ENCODE data around the gene CTRB2.

DNA sequence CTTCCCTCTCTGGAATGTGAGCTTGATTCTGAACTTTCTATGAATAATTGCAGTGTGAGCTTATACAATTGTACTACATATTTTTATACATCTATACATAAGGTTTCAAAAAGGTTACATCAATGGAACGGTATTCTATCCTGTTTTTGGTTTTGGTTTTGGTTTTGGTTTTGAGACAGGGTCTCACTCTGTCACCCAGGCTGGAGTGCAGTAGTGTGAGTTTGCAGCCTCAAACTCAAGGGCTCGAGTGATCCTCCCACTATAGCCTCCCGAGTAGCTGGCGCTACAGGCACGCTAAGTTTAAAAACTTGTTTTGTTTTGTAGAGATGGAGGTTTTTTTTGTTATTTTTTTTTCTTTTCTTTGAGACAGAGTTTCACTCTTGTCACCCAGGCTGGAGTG, 12.9 kb upstream of the CTRB2 start:
- no peak for TF ChIP-seq ARNT (IDR thresholded peaks at IDR 0.05)
- no peak for TF ChIP-seq SP1 (IDR thresholded peaks at IDR 0.05)
- no peak for TF ChIP-seq FOXA1 (IDR thresholded peaks at IDR 0.05)
- TF ChIP-seq, protein P1, sequence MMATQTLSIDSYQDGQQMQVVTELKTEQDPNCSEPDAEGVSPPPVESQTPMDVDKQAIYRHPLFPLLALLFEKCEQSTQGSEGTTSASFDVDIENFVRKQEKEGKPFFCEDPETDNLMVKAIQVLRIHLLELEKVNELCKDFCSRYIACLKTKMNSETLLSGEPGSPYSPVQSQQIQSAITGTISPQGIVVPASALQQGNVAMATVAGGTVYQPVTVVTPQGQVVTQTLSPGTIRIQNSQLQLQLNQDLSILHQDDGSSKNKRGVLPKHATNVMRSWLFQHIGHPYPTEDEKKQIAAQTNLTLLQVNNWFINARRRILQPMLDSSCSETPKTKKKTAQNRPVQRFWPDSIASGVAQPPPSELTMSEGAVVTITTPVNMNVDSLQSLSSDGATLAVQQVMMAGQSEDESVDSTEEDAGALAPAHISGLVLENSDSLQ (IDR thresholded peaks at IDR 0.05): no peak
- TF ChIP-seq FOXK2 (IDR thresholded peaks at IDR 0.05): no peak
- TF ChIP-seq ELF4 (IDR thresholded peaks at IDR 0.05): no peak
